ENCODE measurements around the gene HS6ST2. TPM values are rescaled to one million over a fixed set of nuclear protein-coding genes. Genes with fewer than 3 reads are reported as not detected.

Gene HS6ST2
- total RNA-seq, 1 experiment from 2014 or later: 8.1 TPM

DNA sequence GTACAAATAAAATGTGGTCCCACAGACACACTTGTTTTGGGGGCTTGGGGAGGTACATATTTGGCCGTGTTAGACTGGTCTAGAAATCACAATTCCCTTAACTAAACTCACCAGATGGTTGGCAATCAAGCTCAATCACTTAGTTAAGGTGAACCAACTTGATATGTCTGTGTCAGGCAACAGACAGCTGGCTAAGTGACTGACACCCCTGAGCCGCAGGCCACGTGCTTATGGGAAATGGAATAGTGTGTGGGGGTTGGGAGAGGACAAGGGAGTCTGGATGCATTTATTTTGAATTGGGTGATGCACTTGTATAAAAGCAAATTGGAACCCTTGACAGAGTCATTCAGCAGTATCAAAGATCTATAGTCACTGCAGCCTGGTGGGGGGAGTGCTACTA, 209.0 kb downstream of the HS6ST2 start:
- TF ChIP-seq ZBTB21 (CRISPR knock-in tag; IDR thresholded peaks at IDR 0.05; ENCODE audit: borderline replicate concordance) (no peak), GTF2I (CRISPR knock-in tag; conservative IDR thresholded peaks at IDR 0.05) (no peak)
- Mint-ChIP-seq H3K4me3 (no peak overlapping the region), H3K36me3 (no peaks in the 10 kb centered on the region), H3K4me1 (peaks cover 45% of the 10 kb centered on the region), H3K27ac (no peak overlapping the region), H3K9me3 (no peaks in the 10 kb centered on the region), H3K27me3 (ENCODE audit: low read depth) (peaks cover 50% of the 10 kb centered on the region)
- ChIA-PET CTCF (interaction anchor here (0.8 to 1.3 kb wide), 4 partner anchors 9 to 208 kb away, joined by 3 to 5 read pairs (median 3); no protein-coding TSS in a partner anchor), POLR2A (no interaction called here)
- ATAC-seq: no peak
- no peak for DNase-seq (ENCODE audit: low spot score)

GRCh38 chrX:132748909-132749308, 209.5 kb downstream of the HS6ST2 start:
- Mint-ChIP-seq H3K27me3 (ENCODE audit: low read depth) (peaks cover 55% of the 10 kb centered on the region), H3K9me3 (no peaks in the 10 kb centered on the region), H3K36me3 (no peaks in the 10 kb centered on the region), H3K4me3 (no peak overlapping the region), H3K4me1 (peaks cover 47% of the 10 kb centered on the region), H3K27ac (no peak overlapping the region)
- CTCF ChIA-PET: interaction anchor here (0.7 to 1.2 kb wide), 3 partner anchors 9 to 208 kb away, joined by 3 to 4 read pairs (median 3); no protein-coding TSS in a partner anchor
- peak; percentile 63 for ATAC-seq
- TF ChIP-seq PRRX2 (CRISPR knock-in tag; IDR thresholded peaks at IDR 0.05): no peak
- no peak for TF ChIP-seq ZNF121 (CRISPR knock-in tag; IDR thresholded peaks at IDR 0.05)
- no peak for TF ChIP-seq AFF4 (CRISPR knock-in tag; IDR thresholded peaks at IDR 0.05; ENCODE audit: borderline replicate concordance)
- TF ChIP-seq IRF2 (CRISPR knock-in tag; IDR thresholded peaks at IDR 0.05; ENCODE audit: borderline replicate concordance, low read depth): no peak
- TF ChIP-seq CREB1 (CRISPR knock-in tag; IDR thresholded peaks at IDR 0.05): no peak
- TF ChIP-seq ELF4 (CRISPR knock-in tag; IDR thresholded peaks at IDR 0.05; ENCODE audit: low read depth): no peak
- no peak for TF ChIP-seq ZNF219 (CRISPR knock-in tag; IDR thresholded peaks at IDR 0.05; ENCODE audit: borderline replicate concordance)
- no peak for TF ChIP-seq ZNF423 (CRISPR knock-in tag; IDR thresholded peaks at IDR 0.05)
- TF ChIP-seq, protein P1, sequence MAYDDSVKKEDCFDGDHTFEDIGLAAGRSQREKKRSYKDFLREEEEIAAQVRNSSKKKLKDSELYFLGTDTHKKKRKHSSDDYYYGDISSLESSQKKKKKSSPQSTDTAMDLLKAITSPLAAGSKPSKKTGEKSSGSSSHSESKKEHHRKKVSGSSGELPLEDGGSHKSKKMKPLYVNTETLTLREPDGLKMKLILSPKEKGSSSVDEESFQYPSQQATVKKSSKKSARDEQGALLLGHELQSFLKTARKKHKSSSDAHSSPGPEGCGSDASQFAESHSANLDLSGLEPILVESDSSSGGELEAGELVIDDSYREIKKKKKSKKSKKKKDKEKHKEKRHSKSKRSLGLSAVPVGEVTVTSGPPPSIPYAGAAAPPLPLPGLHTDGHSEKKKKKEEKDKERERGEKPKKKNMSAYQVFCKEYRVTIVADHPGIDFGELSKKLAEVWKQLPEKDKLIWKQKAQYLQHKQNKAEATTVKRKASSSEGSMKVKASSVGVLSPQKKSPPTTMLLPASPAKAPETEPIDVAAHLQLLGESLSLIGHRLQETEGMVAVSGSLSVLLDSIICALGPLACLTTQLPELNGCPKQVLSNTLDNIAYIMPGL (CRISPR knock-in tag; IDR thresholded peaks at IDR 0.05): no peak
- no peak for TF ChIP-seq TEAD1 (CRISPR knock-in tag; IDR thresholded peaks at IDR 0.05)
- no peak for TF ChIP-seq ZNF281 (CRISPR knock-in tag; IDR thresholded peaks at IDR 0.05)
- TF ChIP-seq, protein P2, sequence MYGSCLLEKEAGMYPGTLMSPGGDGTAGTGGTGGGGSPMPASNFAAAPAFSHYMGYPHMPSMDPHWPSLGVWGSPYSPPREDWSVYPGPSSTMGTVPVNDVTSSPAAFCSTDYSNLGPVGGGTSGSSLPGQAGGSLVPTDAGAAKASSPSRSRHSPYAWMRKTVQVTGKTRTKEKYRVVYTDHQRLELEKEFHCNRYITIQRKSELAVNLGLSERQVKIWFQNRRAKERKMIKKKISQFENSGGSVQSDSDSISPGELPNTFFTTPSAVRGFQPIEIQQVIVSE (CRISPR knock-in tag; IDR thresholded peaks at IDR 0.05; ENCODE audit: borderline replicate concordance): no peak
- TF ChIP-seq TEAD4 (CRISPR knock-in tag; IDR thresholded peaks at IDR 0.05): no peak
- TF ChIP-seq, protein P3, sequence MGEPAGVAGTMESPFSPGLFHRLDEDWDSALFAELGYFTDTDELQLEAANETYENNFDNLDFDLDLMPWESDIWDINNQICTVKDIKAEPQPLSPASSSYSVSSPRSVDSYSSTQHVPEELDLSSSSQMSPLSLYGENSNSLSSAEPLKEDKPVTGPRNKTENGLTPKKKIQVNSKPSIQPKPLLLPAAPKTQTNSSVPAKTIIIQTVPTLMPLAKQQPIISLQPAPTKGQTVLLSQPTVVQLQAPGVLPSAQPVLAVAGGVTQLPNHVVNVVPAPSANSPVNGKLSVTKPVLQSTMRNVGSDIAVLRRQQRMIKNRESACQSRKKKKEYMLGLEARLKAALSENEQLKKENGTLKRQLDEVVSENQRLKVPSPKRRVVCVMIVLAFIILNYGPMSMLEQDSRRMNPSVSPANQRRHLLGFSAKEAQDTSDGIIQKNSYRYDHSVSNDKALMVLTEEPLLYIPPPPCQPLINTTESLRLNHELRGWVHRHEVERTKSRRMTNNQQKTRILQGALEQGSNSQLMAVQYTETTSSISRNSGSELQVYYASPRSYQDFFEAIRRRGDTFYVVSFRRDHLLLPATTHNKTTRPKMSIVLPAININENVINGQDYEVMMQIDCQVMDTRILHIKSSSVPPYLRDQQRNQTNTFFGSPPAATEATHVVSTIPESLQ (CRISPR knock-in tag; IDR thresholded peaks at IDR 0.05): no peak
- TF ChIP-seq AR (CRISPR knock-in tag; IDR thresholded peaks at IDR 0.05): no peak
- TF ChIP-seq ESRRA (CRISPR knock-in tag; IDR thresholded peaks at IDR 0.05; ENCODE audit: borderline replicate concordance): no peak
- no peak for TF ChIP-seq SMAD4 (CRISPR knock-in tag; IDR thresholded peaks at IDR 0.05)
- TF ChIP-seq RELA (CRISPR knock-in tag; IDR thresholded peaks at IDR 0.05; ENCODE audit: borderline replicate concordance): no peak
- TF ChIP-seq SOX15 (CRISPR knock-in tag; IDR thresholded peaks at IDR 0.05): no peak
- DNase-seq (ENCODE audit: low spot score): no peak
- POLR2A ChIA-PET: no interaction called here

Measured in WTC11 (cell line).